Measurements from ENCODE around the gene DYNC2H1. TPM values are rescaled to one million over a fixed set of nuclear protein-coding genes. Genes with fewer than 3 reads are reported as not detected.

Gene DYNC2H1
- total RNA-seq, 4 donors from 2014 or later, result 24.0 to 46.0 (median 34.9) TPM

DNA sequence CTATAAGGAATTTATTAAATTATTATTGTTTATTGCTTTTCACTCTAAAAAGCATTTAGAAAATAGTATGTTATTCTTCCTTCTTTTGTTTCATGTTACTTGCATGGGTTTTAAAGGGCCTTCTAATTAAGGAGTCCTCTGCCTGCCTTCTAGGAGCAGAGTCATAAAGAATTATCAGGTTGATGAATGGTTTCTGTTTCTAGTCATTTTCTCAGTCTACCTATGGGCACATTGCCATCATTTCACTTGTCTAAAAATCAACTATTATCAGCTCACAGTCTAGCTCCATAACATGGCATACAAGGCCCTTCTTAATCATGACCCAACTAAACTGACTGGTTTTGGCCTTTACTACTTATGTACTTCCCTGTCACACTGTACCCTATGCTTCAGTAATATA is 16.2 kb downstream of the DYNC2H1 start:
- TF ChIP-seq, protein P1, sequence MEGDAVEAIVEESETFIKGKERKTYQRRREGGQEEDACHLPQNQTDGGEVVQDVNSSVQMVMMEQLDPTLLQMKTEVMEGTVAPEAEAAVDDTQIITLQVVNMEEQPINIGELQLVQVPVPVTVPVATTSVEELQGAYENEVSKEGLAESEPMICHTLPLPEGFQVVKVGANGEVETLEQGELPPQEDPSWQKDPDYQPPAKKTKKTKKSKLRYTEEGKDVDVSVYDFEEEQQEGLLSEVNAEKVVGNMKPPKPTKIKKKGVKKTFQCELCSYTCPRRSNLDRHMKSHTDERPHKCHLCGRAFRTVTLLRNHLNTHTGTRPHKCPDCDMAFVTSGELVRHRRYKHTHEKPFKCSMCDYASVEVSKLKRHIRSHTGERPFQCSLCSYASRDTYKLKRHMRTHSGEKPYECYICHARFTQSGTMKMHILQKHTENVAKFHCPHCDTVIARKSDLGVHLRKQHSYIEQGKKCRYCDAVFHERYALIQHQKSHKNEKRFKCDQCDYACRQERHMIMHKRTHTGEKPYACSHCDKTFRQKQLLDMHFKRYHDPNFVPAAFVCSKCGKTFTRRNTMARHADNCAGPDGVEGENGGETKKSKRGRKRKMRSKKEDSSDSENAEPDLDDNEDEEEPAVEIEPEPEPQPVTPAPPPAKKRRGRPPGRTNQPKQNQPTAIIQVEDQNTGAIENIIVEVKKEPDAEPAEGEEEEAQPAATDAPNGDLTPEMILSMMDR (IDR thresholded peaks at IDR 0.05; ENCODE audit: low read depth), result no peak

DNA sequence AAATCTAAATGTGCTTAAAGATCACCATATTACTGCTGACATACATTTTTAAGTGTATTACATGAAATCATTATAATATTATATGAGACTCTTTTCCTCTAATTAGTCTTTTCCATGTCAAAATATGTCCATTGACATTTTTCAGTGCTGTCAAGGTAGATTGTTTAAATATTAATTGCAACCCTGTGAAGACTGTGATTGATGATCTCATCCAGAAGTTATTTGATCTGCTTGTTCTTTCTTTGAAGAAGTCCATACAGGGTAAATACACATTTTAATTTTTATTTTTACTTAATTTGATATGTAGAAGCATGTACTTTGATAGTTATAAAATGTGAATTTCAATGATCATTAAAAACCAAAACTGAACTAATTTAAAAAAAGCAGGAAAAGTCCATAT is 38.4 kb downstream of the DYNC2H1 start:
- TF ChIP-seq, protein P1 (IDR thresholded peaks at IDR 0.05; ENCODE audit: low read depth), result no peak

DNA sequence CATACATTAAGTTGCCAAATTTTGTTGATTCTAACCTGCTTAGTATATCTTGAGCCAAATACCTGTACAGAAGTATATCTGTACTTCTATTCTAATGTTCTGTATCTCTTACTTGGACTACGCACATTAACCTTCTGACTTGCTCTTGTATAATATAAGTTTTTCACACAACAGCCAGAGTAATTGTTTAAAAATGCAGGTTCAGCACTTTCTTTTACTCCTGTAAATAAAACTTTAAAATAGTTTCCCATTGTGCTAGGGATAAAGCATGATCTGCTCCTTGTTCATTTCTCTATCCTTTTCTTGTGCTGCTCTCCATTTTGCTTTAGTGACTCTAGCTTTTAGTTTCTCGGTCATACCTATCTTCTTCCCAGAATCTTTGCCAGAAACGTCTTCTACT is 48.3 kb downstream of the DYNC2H1 start:
- TF ChIP-seq, protein P1 (IDR thresholded peaks at IDR 0.05; ENCODE audit: low read depth), result no peak

DNA sequence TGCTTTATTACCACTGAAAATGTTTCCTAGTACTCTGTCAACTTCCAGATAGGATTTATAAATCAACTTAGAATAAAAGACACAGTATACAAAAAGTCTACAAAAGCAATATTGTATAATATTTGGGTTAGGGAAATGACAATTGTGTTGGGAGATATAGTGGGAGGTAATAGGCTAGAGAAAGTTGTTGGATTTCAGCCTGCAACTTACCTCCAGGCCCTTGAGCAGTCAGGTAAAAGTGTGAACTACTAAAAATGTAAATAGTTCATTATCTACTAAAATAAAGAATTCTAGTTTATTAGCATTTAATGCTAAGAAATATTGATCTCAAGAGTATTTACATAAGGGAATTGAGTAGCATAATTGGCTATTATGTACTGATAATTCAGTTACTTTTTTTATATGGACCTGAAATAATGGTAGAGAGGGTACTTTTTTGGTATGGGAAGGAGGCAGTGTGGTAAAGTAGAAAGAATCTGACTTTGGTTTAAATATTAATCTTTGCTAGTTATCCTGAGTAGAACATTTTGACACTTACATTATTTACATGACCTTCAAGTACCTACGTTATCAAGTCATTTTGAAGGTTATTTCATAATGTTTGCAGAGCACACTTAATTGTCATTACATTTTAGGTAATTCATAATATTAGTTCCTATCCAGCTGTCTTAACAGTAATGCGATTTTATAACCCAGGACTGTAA is 55.0 kb downstream of the DYNC2H1 start:
- TF ChIP-seq, protein P1 (IDR thresholded peaks at IDR 0.05; ENCODE audit: low read depth), result no peak

DNA sequence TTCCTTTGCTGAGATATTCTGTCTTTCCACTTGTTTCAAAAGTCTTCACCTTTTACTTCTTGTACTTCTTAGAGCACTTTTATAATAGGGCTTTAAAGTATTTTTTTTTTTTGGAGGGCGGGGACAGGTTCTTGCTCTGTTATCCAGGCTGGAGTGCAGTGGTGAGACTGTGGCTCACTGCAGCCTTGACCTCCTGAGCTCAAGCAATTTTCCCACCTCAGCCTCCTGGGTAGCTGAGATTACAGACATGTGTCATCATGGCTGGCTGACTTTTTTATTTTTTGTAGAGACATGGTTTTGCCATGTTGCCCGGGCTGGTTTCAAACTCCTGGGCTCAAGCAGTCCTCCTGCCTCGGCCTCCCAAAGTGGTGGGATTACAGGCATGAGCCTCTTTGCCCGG is 57.9 kb downstream of the DYNC2H1 start:
- TF ChIP-seq, protein P1 (IDR thresholded peaks at IDR 0.05; ENCODE audit: low read depth), result no peak

DNA sequence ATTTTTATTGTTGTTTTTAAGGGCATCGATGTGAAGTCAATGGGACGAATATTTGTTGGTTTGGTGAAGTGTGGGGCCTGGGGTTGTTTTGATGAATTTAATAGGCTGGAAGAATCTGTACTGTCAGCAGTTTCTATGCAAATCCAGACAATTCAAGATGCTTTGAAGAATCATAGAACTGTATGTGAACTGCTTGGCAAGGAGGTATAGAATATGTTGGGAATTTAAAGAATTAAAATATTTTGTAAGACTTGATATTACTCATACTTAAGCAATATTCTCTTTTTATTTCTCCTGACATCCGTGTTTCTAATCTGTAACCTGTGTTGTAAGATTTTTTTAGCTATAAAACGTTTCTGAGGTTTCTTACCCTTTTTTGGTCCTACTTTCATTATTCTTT is 61.6 kb downstream of the DYNC2H1 start:
- TF ChIP-seq, protein P1 (IDR thresholded peaks at IDR 0.05; ENCODE audit: low read depth), result no peak

DNA sequence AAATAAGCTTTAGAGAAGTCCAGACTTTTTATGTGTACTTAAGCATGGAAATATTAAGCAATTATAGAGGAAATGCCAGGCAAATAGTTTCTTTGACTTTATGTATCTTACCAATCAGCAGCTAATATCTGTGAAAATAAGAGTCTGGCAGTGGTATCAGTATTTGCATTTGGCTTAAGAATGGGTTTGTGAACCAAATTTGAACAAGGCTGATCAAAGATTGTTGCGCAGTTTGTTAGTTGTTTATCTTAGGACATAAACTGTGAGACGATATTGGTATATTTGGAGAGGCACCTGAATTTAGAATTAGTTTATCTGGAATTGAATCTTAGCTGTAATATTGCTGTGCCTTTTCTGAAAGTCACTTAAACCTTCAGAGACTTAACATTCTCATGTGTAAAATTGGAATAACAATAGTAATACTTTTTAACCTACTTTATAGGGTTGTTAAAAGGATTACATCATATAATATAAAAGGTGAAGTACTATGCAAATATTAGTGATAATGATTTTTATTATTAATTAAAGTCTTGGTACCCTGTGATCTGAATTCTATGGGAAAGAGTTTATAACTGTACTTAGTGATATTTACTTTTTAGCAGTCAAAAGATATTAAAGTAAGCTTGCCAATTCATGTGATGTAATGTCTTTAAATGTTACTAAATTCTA is 66.4 kb downstream of the DYNC2H1 start:
- TF ChIP-seq, protein P1 (IDR thresholded peaks at IDR 0.05; ENCODE audit: low read depth), result no peak

Measured in subcutaneous adipose tissue (tissue), 4 donors.